ENCODE data around the gene COL12A1. TPM values are rescaled to one million over a fixed set of nuclear protein-coding genes. Genes with fewer than 3 reads are reported as not detected.

Gene COL12A1
- total and polyA plus RNA-seq, 2 donors (not counting 3 experiments of a cell fraction or from before 2014, with no cell fraction given) = 48.5 to 89.1 TPM

- peaks cover 3% of the 10 kb centered on the region for H4K20me1 ChIP-seq (replicated peaks; ENCODE audit: control insufficient read depth, extremely low read depth, insufficient read depth, low read length)
- POLR2A ChIA-PET = no interaction called here
- H3K4me2 ChIP-seq (ENCODE audit: insufficient read depth, low read length) = no peak overlapping the region
- H3K27me3 ChIP-seq (ENCODE audit: control insufficient read depth in 2 of 2, insufficient read depth in 2 of 2, low read length in 2 of 2) = no peaks in the 10 kb centered on the region
- H3K4me3 ChIP-seq (replicated peaks in 1 of 3; ENCODE audit: insufficient read depth in 1 of 3, low read depth in 1 of 3, low read length in 3 of 3) = no peak overlapping the region
- no peaks in the 10 kb centered on the region for H3K4me1 ChIP-seq (ENCODE audit: control insufficient read depth, extremely low read depth, insufficient read depth, low read length)
- intact Hi-C loops (cut with micrococcal nuclease) = no loop called here
- dilution Hi-C loops (cut with MboI; ENCODE audit: extremely low pct_ligation_motif_present, low sequenced_read_pairs) = no loop called here
- CTCF ChIA-PET = interaction anchor here (0.9 to 1.5 kb wide), 3 partner anchors 9 to 296 kb away, joined by 3 to 4 read pairs (median 3); no protein-coding TSS in a partner anchor
- H3K9me1 ChIP-seq (replicated peaks; ENCODE audit: control insufficient read depth, extremely low read depth, insufficient read depth, low read length) = no peaks in the 10 kb centered on the region
- peaks cover 0 to 3% of the 10 kb centered on the region in 2 experiments for H3K36me3 ChIP-seq (ENCODE audit: control insufficient read depth in 2 of 2, extremely low read depth in 1 of 2, insufficient read depth in 2 of 2, low read length in 2 of 2)
- FAIRE-seq = no peak
- no TSS peak for BruUV-seq (replicated peaks)
- TF ChIP-seq JUN (IDR thresholded peaks at IDR 0.05; ENCODE audit: borderline replicate concordance, insufficient read depth, insufficient read length, low read depth) = no peak
- no peak for TF ChIP-seq MAX (IDR thresholded peaks at IDR 0.05; ENCODE audit: insufficient read depth, insufficient read length)
- no peak for TF ChIP-seq MYC (IDR thresholded peaks at IDR 0.05; ENCODE audit: low read depth, low read length)
- TF ChIP-seq GATA2 (IDR thresholded peaks at IDR 0.05; ENCODE audit: insufficient read depth, insufficient read length, low read depth, low read length) = no peak
- no peak for TF ChIP-seq FOS (IDR thresholded peaks at IDR 0.05; ENCODE audit: borderline replicate concordance, insufficient read depth, low read length)
- TF ChIP-seq POLR2A (IDR thresholded peaks at IDR 0.05; ENCODE audit: low read depth, low read length) = no peak
- no peak for TF ChIP-seq CTCF (IDR thresholded peaks at IDR 0.05; ENCODE audit: extremely low read depth in 1 of 2, insufficient read depth in 1 of 2, low read depth in 1 of 2, low read length in 2 of 2)
- TF ChIP-seq EZH2 (IDR thresholded peaks at IDR 0.05; ENCODE audit: borderline replicate concordance, low read depth, low read length, severe bottlenecking) = no peak
- TF ChIP-seq POLR2AphosphoS5 (IDR thresholded peaks at IDR 0.05; ENCODE audit: insufficient read depth, low read depth, low read length) = no peak
- no peaks in the 10 kb centered on the region for H3K79me2 ChIP-seq (ENCODE audit: control insufficient read depth, insufficient read depth, low read length)
- H3K9ac ChIP-seq (replicated peaks; ENCODE audit: extremely low read depth, insufficient read depth, low read length) = no peak overlapping the region
- no peaks in the 10 kb centered on the region for H3K9me3 ChIP-seq (replicated peaks; ENCODE audit: control insufficient read depth, insufficient read depth, low read length)
- DNase-seq (ENCODE audit: low read depth, low spot score) = no peak
- no peak overlapping the region for H3K27ac ChIP-seq (ENCODE audit: insufficient read depth, low read depth, low read length)
- H2AFZ ChIP-seq (ENCODE audit: low read depth, low read length) = no peak overlapping the region
Observed at GRCh38 chr6:75250552-75250951, 44.7 kb upstream of the COL12A1 start.

All from endothelial cell of umbilical vein (primary cell).